HG02763 (cell line): ENCODE data around the gene WSCD1.

Experiments
- ATAC-seq: cut with Tn5 transposase; IDR thresholded peaks from one replicate; pipeline ENCODE4 v1.9.1; 2021; ENCODE audit warnings: mild to moderate bottlenecking, moderate library complexity; ENCODE audit not compliant: unreplicated experiment

WSCD1 gene

GRCh38 chr17:6084311-6085161 is 14.4 kb downstream of the WSCD1 start:
- no peak for ATAC-seq

GRCh38 chr17:6085812-6086211 is 15.6 kb downstream of the WSCD1 start:
- no peak for ATAC-seq

- ATAC-seq, result no peak
Observed at GRCh38 chr17:6086603-6087400, 16.6 kb downstream of the WSCD1 start.

GRCh38 chr17:6088141-6088540 is 18.0 kb downstream of the WSCD1 start:
- ATAC-seq, result no peak

- no peak for ATAC-seq
Observed at GRCh38 chr17:6090253-6090652, 20.1 kb downstream of the WSCD1 start.

GRCh38 chr17:6092182-6092902 is 22.2 kb downstream of the WSCD1 start:
- ATAC-seq, result no peak

GRCh38 chr17:6092903-6093468 is 22.8 kb downstream of the WSCD1 start:
- no peak for ATAC-seq

- no peak for ATAC-seq
Observed at GRCh38 chr17:6094453-6094852, 24.3 kb downstream of the WSCD1 start.

GRCh38 chr17:6094926-6095325 is 24.7 kb downstream of the WSCD1 start:
- no peak for ATAC-seq

- ATAC-seq, result no peak
Observed at GRCh38 chr17:6095501-6095900, 25.3 kb downstream of the WSCD1 start.

GRCh38 chr17:6096201-6097004 is 26.2 kb downstream of the WSCD1 start:
- no peak for ATAC-seq

GRCh38 chr17:6097005-6097279 is 26.8 kb downstream of the WSCD1 start:
- no peak for ATAC-seq

GRCh38 chr17:6098050-6098822 is 28.1 kb downstream of the WSCD1 start:
- no peak for ATAC-seq

GRCh38 chr17:6098823-6099180 is 28.6 kb downstream of the WSCD1 start:
- no peak for ATAC-seq

GRCh38 chr17:6099492-6099891 is 29.3 kb downstream of the WSCD1 start:
- ATAC-seq, result no peak

GRCh38 chr17:6100146-6100545 is 30.0 kb downstream of the WSCD1 start:
- no peak for ATAC-seq

GRCh38 chr17:6100891-6101500 is 30.8 kb downstream of the WSCD1 start:
- no peak for ATAC-seq

GRCh38 chr17:6101706-6102105 is 31.5 kb downstream of the WSCD1 start:
- ATAC-seq, result no peak

GRCh38 chr17:6102615-6103014 is 32.4 kb downstream of the WSCD1 start:
- ATAC-seq, result no peak
